Hematopoietic multipotent progenitor cell treated with erythropoietin and hydrocortisone succinate and interleukin-3 and kit ligand, for 8 days (in vitro differentiated cells): ENCODE data around the gene CCDC57.
A peak's percentile ranks its signal among the peaks of the same experiment; 100 is the strongest.

Source experiments
- DNase-seq: peaks from one replicate; pipeline ENCODE4 v3.0.0-alpha.2; 2015

CCDC57 gene

GRCh38 chr17:82058230-82058854 is 154.3 kb downstream of the CCDC57 start:
- DNase-seq = no peak

DNA sequence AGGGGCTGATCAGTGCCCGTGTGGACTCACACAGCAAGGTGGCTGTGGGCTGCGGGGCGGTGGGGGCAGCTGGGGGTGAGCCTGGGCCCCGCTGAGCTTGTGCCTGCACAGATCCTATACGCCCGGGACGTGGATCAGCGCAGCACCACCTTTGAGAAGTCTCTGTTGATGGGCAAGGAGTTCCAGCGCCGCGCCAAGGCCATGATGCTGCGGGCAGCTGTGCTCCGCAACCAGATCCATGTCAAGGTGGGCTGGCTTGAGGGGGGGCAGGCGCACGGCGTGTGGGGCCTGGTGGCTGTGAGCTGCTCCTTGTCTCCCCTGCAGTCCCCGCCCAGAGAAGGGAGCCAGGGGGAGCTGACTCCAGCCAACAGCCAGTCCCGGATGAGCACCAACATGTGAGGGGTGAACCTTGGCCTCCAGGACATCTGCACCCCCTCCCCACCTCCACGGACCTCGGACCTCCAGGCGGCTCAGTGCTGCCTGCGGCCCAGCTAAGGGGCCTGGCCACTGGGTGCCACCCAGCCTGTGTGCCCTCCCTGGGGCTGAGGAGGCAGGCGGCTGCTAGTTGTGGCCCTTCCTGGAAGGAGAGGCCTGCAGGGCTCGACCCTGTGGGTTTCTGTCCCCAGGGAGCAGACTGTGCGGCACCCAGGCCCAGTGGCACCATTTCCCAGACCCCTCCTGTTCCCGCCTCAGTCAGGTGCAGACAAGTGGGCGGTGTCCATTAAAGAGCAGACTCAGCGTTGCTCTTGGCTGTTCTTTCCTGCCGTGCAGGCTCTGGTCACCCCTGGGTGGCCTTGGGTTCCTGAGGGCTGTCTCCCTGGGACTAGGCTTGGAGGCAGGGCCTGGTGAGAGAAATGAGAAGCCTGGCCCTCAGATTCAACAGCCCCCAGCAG is 155.7 kb downstream of the CCDC57 start:
- no peak for DNase-seq

DNA sequence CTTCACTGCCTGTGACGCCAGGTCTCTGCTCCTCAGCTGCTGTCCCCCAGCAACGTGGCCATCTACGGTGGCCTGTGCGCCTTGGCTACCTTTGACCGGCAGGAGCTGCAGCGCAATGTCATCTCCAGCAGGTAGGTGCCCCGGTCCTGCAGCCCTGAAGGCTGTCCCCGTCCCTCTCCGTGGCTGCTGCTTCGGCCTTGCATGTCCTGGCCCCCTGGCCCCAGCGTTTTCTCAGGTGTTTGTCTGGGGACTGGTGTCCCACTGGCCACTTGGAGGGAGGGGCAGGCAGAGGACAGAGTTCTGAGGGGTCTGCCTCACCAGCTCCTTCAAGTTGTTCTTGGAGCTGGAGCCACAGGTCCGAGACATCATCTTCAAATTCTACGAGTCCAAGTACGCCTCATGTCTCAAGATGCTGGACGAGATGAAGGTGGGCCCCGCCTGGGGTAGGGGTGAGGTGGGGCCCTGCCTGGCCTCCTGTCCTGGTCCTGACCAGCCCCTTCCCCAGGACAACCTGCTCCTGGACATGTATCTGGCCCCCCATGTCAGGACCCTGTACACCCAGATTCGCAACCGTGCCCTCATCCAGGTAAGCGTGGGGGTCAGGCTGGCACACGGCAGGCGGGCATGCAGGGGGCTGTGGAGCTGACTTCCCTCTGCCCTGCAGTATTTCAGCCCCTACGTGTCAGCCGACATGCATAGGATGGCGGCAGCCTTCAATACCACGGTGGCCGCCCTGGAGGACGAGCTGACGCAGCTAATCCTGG is 156.5 kb downstream of the CCDC57 start:
- DNase-seq = no peak

DNA sequence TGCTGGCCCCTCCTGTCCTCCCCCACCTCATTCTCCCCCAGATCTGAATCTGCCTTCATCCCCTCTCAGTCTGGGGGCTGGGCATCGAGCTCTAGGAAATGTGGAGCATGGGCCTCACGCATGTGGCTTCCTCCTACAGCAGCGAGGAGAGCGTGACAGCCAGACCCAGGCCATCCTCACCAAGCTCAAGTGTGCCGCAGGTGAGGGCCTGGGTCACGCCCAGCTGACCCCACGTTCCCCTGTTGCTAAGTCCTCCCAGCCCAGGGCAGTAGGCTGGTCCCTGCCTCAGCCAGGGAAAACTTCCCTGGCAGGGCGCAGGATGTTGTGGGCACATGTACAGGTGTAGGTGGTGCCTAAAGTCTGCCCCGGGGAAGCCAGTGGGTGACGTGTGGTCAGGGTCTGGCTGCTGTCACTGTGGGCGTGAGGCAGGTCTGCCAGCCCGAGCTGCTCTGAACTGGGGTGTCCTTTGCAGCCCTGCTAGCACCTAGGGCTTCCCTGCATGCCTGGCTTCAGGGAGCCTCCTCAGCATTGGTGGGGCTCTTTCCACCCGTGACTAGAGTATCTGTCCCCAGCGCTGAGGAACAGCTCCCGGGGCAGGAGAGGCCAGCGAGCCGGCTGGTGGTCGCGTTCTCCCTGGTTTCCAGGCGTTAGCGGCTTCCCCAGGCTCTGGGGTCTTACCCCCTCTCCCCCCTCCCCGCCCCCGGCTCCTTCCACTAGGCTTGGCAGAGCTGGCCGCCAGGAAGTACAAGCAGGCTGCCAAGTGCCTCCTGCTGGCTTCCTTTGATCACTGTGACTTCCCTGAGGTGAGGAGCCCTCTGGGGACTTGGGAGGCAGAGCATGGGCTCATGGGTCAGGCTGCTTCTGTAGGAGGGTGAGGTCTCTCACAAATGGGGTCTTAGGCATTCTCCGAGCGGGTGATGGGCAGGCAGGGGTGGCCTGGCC is 157.3 kb downstream of the CCDC57 start:
- DNase-seq = no peak

DNA sequence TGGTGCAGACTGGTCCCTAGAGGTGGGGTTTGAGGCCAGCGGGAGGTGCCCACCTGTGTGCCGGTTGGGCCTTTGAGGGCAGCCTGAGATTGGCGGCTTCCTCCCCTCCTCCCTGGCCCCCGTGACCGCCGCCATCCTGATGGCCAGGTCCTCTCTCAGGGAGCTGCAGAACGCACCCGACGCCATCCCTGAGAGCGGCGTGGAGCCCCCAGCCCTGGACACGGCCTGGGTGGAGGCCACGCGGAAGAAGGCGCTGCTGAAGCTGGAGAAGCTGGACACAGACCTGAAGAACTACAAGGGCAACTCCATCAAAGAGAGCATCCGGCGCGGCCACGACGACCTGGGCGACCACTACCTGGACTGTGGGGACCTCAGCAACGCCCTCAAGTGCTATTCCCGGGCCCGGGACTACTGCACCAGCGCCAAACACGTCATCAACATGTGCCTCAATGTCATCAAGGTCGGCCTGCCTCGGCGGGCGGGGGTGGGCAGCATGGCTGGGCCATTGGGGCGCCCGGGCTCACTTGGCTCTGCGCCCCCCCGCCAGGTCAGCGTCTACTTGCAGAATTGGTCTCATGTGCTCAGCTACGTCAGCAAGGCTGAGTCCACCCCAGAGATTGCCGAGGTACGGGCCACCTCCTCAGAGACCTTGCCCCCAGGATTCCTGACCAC is 158.2 kb downstream of the CCDC57 start:
- no peak for DNase-seq

GRCh38 chr17:82053556-82054263 is 158.9 kb downstream of the CCDC57 start:
- no peak for DNase-seq

- DNase-seq = no peak
These were observed 159.5 kb downstream of the CCDC57 start for GRCh38 chr17:82053130-82053529.

GRCh38 chr17:82052638-82053059 is 160.0 kb downstream of the CCDC57 start:
- no peak for DNase-seq

GRCh38 chr17:82051776-82052637 is 160.6 kb downstream of the CCDC57 start, which contains the start of the genes GPS1 and RFNG:
GPS1 (plus strand) TSS chr17:82051898; CDS start chr17:82051932, 34 bp downstream.
RFNG (minus strand) TSS chr17:82051811; CDS start chr17:82051766, 45 bp downstream.
- DNase-seq = peak; percentile 63
